Ishikawa (cell line): ENCODE measurements around the gene CEP164.

Source experiments
- CEBPB ChIP-seq: IDR thresholded peaks from 2 replicates; pipeline ENCODE4 v1.6.1; 2012
- CREB1 ChIP-seq: IDR thresholded peaks from 2 replicates; pipeline ENCODE4 v1.6.1; 2012; ENCODE audit warnings: low read depth
- EGR1 ChIP-seq: IDR thresholded peaks from 2 replicates; pipeline ENCODE4 v1.6.1; 2012
- EP300 ChIP-seq: IDR thresholded peaks from 2 replicates; pipeline ENCODE4 v1.6.1; 2012; ENCODE audit warnings: borderline replicate concordance
- FOXM1 ChIP-seq: IDR thresholded peaks from 2 replicates; pipeline ENCODE4 v1.6.1; 2012; ENCODE audit warnings: low read depth, borderline replicate concordance
- MAX ChIP-seq: IDR thresholded peaks from 2 replicates; pipeline ENCODE4 v1.6.1; 2012
- NFIC ChIP-seq: IDR thresholded peaks from 2 replicates; pipeline ENCODE4 v1.6.1; 2012
- RAD21 ChIP-seq: IDR thresholded peaks from 2 replicates; pipeline ENCODE4 v1.6.1; 2012; ENCODE audit warnings: low read depth
- REST ChIP-seq: IDR thresholded peaks from 2 replicates; pipeline ENCODE4 v1.6.1; 2012; ENCODE audit warnings: low read depth, mild to moderate bottlenecking
- TAF1 ChIP-seq: IDR thresholded peaks from 2 replicates; pipeline ENCODE4 v1.6.1; 2012; ENCODE audit warnings: low read depth, mild to moderate bottlenecking
- TCF12 ChIP-seq: IDR thresholded peaks from 2 replicates; pipeline ENCODE4 v1.6.1; 2012; ENCODE audit warnings: low read depth
- TEAD4 ChIP-seq: IDR thresholded peaks from 2 replicates; pipeline ENCODE4 v1.6.1; 2012
- YY1 ChIP-seq: IDR thresholded peaks from 2 replicates; pipeline ENCODE4 v1.6.1; 2012; ENCODE audit warnings: low read depth
- ZBTB7A ChIP-seq: IDR thresholded peaks from 2 replicates; pipeline ENCODE4 v1.6.1; 2012; ENCODE audit warnings: low read depth
- TF ChIP-seq, protein P1 (sequence below): IDR thresholded peaks from 2 replicates; pipeline ENCODE4 v1.6.1; 2012

Gene CEP164

GRCh38 chr11:117295438-117296137 lies 32.1 kb upstream of the CEP164 start:
- TF ChIP-seq EP300 (no peak), CEBPB (no peak), TEAD4 (no peak), TCF12 (no peak), NFIC (no peak), YY1 (no peak), TAF1 (no peak), ZBTB7A (no peak), REST (no peak), RAD21 (no peak), EGR1 (no peak), FOXM1 (no peak), MAX (no peak), CREB1 (no peak)
- TF ChIP-seq, protein P1, sequence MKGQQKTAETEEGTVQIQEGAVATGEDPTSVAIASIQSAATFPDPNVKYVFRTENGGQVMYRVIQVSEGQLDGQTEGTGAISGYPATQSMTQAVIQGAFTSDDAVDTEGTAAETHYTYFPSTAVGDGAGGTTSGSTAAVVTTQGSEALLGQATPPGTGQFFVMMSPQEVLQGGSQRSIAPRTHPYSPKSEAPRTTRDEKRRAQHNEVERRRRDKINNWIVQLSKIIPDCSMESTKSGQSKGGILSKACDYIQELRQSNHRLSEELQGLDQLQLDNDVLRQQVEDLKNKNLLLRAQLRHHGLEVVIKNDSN, result no peak

- TF ChIP-seq, protein P1, result no peak
- TF ChIP-seq CEBPB (no peak), FOXM1 (no peak), EGR1 (no peak)
These were observed 30.8 kb upstream of the CEP164 start for GRCh38 chr11:117296881-117297280.

- TF ChIP-seq REST (no peak), TCF12 (no peak), EGR1 (no peak), MAX (no peak), YY1 (no peak), FOXM1 (no peak), NFIC (no peak), RAD21 (no peak), CREB1 (no peak), EP300 (no peak), CEBPB (no peak), TAF1 (no peak), ZBTB7A (no peak), TEAD4 (no peak)
These were observed 29.5 kb upstream of the CEP164 start for GRCh38 chr11:117298195-117298594.

DNA sequence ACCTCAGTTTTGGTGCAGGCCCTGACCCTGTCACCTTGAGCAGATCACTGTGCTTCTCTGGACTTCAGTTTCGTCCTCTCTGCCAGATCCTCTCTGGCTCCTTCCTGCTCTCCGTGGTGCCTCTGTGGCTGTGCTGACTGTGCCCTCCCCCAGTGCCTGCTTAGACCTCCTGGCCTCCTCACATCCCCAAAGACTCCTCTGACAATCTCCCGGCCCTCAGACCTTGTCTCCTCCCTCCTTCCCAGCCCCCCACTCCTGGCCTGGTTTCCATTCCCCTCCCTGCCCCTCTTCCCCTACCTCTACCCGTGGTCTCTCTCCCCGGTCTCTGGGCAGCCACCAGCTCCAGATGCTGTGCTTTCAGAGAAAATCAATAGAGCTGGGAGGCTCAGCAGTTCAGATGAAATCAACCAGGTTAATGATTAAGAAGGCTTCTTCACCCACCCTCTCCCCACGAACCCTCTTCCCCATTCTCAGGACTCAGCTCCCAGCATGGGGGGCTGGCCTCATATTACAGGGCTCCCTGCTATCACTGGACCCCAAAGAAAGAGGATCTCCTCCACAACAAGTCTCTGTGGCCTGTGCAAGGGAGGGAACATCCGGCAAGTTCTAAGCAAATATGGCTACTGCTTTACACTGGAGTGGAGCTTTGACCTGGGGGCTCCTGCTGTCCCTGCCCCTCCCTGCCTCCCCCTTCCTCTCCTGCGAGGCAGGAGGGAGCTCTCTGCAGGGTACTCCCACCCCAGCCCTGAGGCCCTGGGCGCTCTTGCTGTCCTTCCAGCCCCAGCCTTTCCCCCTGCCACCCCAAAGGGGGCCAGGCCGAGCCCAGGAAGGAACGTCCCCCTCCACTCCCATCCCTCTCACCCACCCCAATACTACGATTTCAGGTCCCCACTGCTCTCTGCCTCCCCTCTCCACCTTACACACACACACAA lies 28.0 kb upstream of the CEP164 start:
- no peak for TF ChIP-seq REST
- TF ChIP-seq YY1, result no peak
- TF ChIP-seq ZBTB7A, result no peak
- TF ChIP-seq EP300, result no peak
- no peak for TF ChIP-seq CEBPB
- TF ChIP-seq, protein P1, result no peak
- no peak for TF ChIP-seq TCF12
